Stimulated activated effector memory CD8-positive, alpha-beta T cell treated with anti-CD3 and anti-CD28 coated beads, Interleukin-12 subunit alpha, Interleukin-12 subunit beta, amount 100 ng/mL, for 72 hours (primary cell): Measurements from ENCODE around the gene ZNF185.

Experiments used
- ATAC-seq: fragments of 150-1000 bp; cut with Tn5 transposase; 2 replicates; pipeline ENCODE4 v1.10.0; 2021
- DNase-seq, 2 donors: peaks; one replicate each; pipeline ENCODE4 v3.0.0; 2021 to 2022; ENCODE audit warnings: low spot score in 2 of 2
- H3K27ac Mint-ChIP-seq: one replicate; pipeline ENCODE4 v1.8.0; 2022; ENCODE audit warnings: mild to moderate bottlenecking, mixed read lengths
- H3K36me3 Mint-ChIP-seq: one replicate; pipeline ENCODE4 v1.8.0; 2022; ENCODE audit warnings: mild to moderate bottlenecking, mixed read lengths
- H3K4me1 Mint-ChIP-seq: one replicate; pipeline ENCODE4 v1.8.0; 2022; ENCODE audit warnings: mixed read lengths
- H3K4me3 Mint-ChIP-seq: one replicate; pipeline ENCODE4 v1.8.0; 2022; ENCODE audit warnings: mild to moderate bottlenecking, mixed read lengths
- H3K9me3 Mint-ChIP-seq: one replicate; pipeline ENCODE4 v1.8.0; 2022; ENCODE audit warnings: mixed read lengths

ZNF185 gene

GRCh38 chrX:152886716-152887115, 11.2 kb upstream of the ZNF185 start:
- Mint-ChIP-seq H3K36me3 (no peaks in the 10 kb centered on the region), H3K9me3 (no peaks in the 10 kb centered on the region), H3K27ac (no peak overlapping the region), H3K4me3 (no peak overlapping the region), H3K4me1 (no peaks in the 10 kb centered on the region)
- DNase-seq (no peak), ATAC-seq (no peak)

- no peaks in the 10 kb centered on the region for H3K4me1 Mint-ChIP-seq
- no peaks in the 10 kb centered on the region for H3K9me3 Mint-ChIP-seq
- no peaks in the 10 kb centered on the region for H3K36me3 Mint-ChIP-seq
- DNase-seq: no peak
- no peak overlapping the region for H3K27ac Mint-ChIP-seq
- H3K4me3 Mint-ChIP-seq: no peak overlapping the region
- no peak for ATAC-seq
Measured at GRCh38 chrX:152892499-152892898, 5.4 kb upstream of the ZNF185 start.

GRCh38 chrX:152892999-152893891, 4.6 kb upstream of the ZNF185 start:
- Mint-ChIP-seq H3K4me1 (no peaks in the 10 kb centered on the region), H3K27ac (no peak overlapping the region), H3K4me3 (no peak overlapping the region), H3K9me3 (no peaks in the 10 kb centered on the region), H3K36me3 (no peaks in the 10 kb centered on the region)
- no peak for ATAC-seq
- no peak for DNase-seq

- Mint-ChIP-seq H3K4me1 (no peaks in the 10 kb centered on the region), H3K27ac (no peak overlapping the region), H3K4me3 (no peak overlapping the region), H3K9me3 (no peaks in the 10 kb centered on the region), H3K36me3 (no peaks in the 10 kb centered on the region)
- no peak for ATAC-seq
- DNase-seq: no peak
Measured at GRCh38 chrX:152893980-152894610, 3.8 kb upstream of the ZNF185 start.

- no peak for ATAC-seq
- Mint-ChIP-seq H3K27ac (no peak overlapping the region), H3K4me3 (no peak overlapping the region), H3K36me3 (no peaks in the 10 kb centered on the region), H3K9me3 (no peaks in the 10 kb centered on the region), H3K4me1 (no peaks in the 10 kb centered on the region)
- DNase-seq: no peak
Measured at GRCh38 chrX:152895121-152895520, 2.7 kb upstream of the ZNF185 start.

GRCh38 chrX:152895724-152896420, 2.0 kb upstream of the ZNF185 start:
- ATAC-seq (no peak), DNase-seq (no peak)
- no peaks in the 10 kb centered on the region for H3K9me3 Mint-ChIP-seq
- H3K27ac Mint-ChIP-seq: no peak overlapping the region
- no peaks in the 10 kb centered on the region for H3K4me1 Mint-ChIP-seq
- no peaks in the 10 kb centered on the region for H3K36me3 Mint-ChIP-seq
- H3K4me3 Mint-ChIP-seq: no peak overlapping the region

DNA sequence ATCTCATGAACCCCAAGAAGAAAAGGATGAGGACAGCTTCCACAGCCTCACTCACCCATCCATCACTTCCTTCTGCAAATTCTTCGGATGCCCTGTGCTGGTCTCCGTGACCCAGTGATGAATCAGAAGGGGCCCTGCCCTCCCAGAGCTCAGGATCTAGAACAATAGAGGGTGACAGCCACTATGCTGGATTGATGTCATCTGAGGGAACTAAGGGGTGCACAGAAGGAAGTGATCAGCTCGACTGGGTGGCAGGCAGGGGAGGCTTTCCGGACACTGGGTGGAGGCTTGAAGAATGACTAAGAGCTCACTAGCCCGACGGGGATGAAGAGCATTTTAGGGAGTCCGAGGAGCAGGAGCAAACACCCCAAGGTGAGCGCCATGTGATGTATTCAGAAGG, 1.4 kb upstream of the ZNF185 start:
- ATAC-seq (no peak), DNase-seq (no peak)
- H3K4me3 Mint-ChIP-seq: no peak overlapping the region
- H3K27ac Mint-ChIP-seq: no peak overlapping the region
- no peaks in the 10 kb centered on the region for H3K4me1 Mint-ChIP-seq
- no peaks in the 10 kb centered on the region for H3K9me3 Mint-ChIP-seq
- H3K36me3 Mint-ChIP-seq: no peaks in the 10 kb centered on the region

- no peaks in the 10 kb centered on the region for H3K9me3 Mint-ChIP-seq
- DNase-seq (no peak), ATAC-seq (no peak)
- no peaks in the 10 kb centered on the region for H3K36me3 Mint-ChIP-seq
- no peak overlapping the region for H3K4me3 Mint-ChIP-seq
- no peaks in the 10 kb centered on the region for H3K4me1 Mint-ChIP-seq
- H3K27ac Mint-ChIP-seq: no peak overlapping the region
Measured at GRCh38 chrX:152898442-152898841, 575 bp downstream of the ZNF185 start.

GRCh38 chrX:152899111-152899873, 1.4 kb downstream of the ZNF185 start:
- no peaks in the 10 kb centered on the region for H3K9me3 Mint-ChIP-seq
- H3K36me3 Mint-ChIP-seq: no peaks in the 10 kb centered on the region
- no peak for ATAC-seq
- no peak overlapping the region for H3K27ac Mint-ChIP-seq
- no peaks in the 10 kb centered on the region for H3K4me1 Mint-ChIP-seq
- H3K4me3 Mint-ChIP-seq: no peak overlapping the region
- no peak for DNase-seq

- Mint-ChIP-seq H3K27ac (no peak overlapping the region), H3K4me3 (no peak overlapping the region), H3K9me3 (no peaks in the 10 kb centered on the region), H3K4me1 (no peaks in the 10 kb centered on the region), H3K36me3 (no peaks in the 10 kb centered on the region)
- no peak for ATAC-seq
- DNase-seq: no peak
Measured at GRCh38 chrX:152899874-152900719, 2.2 kb downstream of the ZNF185 start.

DNA sequence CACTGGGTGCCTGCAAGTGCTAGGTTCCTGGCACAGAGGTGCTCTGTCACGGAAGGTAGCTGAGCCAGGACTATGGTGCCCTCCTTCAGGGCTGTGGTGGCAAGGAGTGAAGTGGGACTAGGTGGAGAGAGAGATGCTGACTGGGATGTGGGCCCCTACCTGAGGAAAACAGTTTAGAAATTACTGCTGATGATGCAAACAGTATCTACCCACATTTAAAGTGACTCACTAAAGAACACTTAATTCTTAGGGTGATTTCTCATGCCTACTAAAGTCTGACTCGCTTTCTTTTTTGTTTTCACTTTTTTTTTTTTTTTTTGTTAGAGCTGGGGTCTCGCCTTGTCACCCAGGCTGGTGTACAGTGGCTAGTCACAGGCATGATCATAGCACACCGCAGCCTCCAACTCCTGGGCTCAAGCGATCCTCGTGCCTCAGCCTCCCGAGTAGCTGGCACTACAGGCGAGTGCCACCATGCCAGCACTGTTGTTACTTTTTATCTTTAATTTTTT, 3.1 kb downstream of the ZNF185 start:
- no peak for ATAC-seq

GRCh38 chrX:152901816-152902501, 4.1 kb downstream of the ZNF185 start:
- H3K36me3 Mint-ChIP-seq: no peaks in the 10 kb centered on the region
- H3K9me3 Mint-ChIP-seq: no peaks in the 10 kb centered on the region
- no peak overlapping the region for H3K4me3 Mint-ChIP-seq
- ATAC-seq (no peak), DNase-seq (no peak)
- no peak overlapping the region for H3K27ac Mint-ChIP-seq
- peaks cover 2% of the 10 kb centered on the region for H3K4me1 Mint-ChIP-seq

More for the DNA sequence above, 3.1 kb downstream of the ZNF185 start:
- no peak for DNase-seq
- no peak overlapping the region for H3K4me3 Mint-ChIP-seq
- no peaks in the 10 kb centered on the region for H3K9me3 Mint-ChIP-seq
- no peaks in the 10 kb centered on the region for H3K4me1 Mint-ChIP-seq
- no peaks in the 10 kb centered on the region for H3K36me3 Mint-ChIP-seq
- no peak overlapping the region for H3K27ac Mint-ChIP-seq

DNA sequence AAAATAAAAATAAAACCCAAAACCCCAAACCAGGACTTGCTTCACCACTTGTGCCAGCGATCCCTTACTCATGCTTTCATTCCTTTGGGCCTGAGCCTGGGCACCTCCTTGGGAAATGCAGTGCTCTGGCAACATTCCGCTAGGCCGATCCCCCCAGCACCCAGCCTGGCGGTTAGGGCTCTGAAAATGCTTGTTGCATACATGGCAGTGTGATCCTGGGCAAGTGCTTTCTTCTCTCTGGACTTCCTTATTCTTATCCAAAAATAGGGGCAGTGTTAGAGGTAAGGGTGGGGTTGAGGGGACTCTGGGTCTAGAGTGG, 4.6 kb downstream of the ZNF185 start:
- ATAC-seq: no peak
- Mint-ChIP-seq H3K4me3 (no peak overlapping the region), H3K27ac (no peak overlapping the region), H3K36me3 (no peaks in the 10 kb centered on the region), H3K9me3 (no peaks in the 10 kb centered on the region), H3K4me1 (peaks cover 5% of the 10 kb centered on the region)
- no peak for DNase-seq

DNA sequence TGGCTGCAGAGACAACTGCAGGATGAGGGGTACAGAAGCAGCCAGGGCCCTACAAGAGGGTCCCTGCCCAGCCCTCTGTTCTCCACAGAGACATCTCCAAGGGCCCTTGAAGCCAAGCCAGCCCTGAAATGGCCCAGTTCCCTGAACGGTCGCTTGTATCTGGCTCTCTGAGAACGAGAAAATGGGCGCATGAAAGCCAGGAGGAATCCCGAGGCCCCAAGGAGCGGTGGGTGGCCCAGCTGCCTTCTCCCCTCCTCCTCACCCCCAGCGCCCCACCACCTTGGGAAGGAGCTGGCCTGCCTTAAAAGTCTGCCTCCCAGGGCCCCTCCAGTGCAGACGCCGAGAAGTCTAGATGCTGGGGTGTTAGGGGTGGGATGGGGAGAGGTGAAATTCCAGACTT, 5.7 kb downstream of the ZNF185 start:
- ATAC-seq (no peak), DNase-seq (no peak)
- H3K36me3 Mint-ChIP-seq: no peaks in the 10 kb centered on the region
- no peaks in the 10 kb centered on the region for H3K9me3 Mint-ChIP-seq
- peaks cover 5% of the 10 kb centered on the region for H3K4me1 Mint-ChIP-seq
- no peak overlapping the region for H3K27ac Mint-ChIP-seq
- no peak overlapping the region for H3K4me3 Mint-ChIP-seq
